HG03442 (cell line): ENCODE measurements around the gene CYP2F1.
"Not testable (repeated sequence)": the region's sequence is repeated elsewhere in the genome, so short reads cannot be mapped to it uniquely, and the experiment has no call there.

Experiments
- ATAC-seq: cut with Tn5 transposase; IDR thresholded peaks from one replicate; pipeline ENCODE4 v1.9.1; 2021; ENCODE audit warnings: mild to moderate bottlenecking, moderate library complexity; ENCODE audit not compliant: unreplicated experiment

Gene CYP2F1

GRCh38 chr19:41123716-41124294 lies 9.6 kb downstream of the CYP2F1 start:
- ATAC-seq = no peak

- not testable (repeated sequence) for ATAC-seq
Measured at GRCh38 chr19:41126765-41127203, 12.6 kb downstream of the CYP2F1 start.

- ATAC-seq = not testable (repeated sequence)
Measured at GRCh38 chr19:41127362-41127761, 13.1 kb downstream of the CYP2F1 start.

- not testable (repeated sequence) for ATAC-seq
Measured at GRCh38 chr19:41127801-41128300, 13.6 kb downstream of the CYP2F1 start.

GRCh38 chr19:41128692-41129091 lies 14.5 kb downstream of the CYP2F1 start:
- no peak for ATAC-seq

GRCh38 chr19:41131186-41131585 lies 17.0 kb downstream of the CYP2F1 start:
- ATAC-seq = no peak

- ATAC-seq = no peak
Measured at GRCh38 chr19:41133260-41133659, 19.0 kb downstream of the CYP2F1 start.

- ATAC-seq = no peak
Measured at GRCh38 chr19:41134616-41135015, 20.4 kb downstream of the CYP2F1 start.

GRCh38 chr19:41135390-41136384 lies 21.5 kb downstream of the CYP2F1 start:
- ATAC-seq = not testable (repeated sequence)

GRCh38 chr19:41136636-41137455 lies 22.6 kb downstream of the CYP2F1 start:
- ATAC-seq = no peak

GRCh38 chr19:41144403-41144802 lies 30.2 kb downstream of the CYP2F1 start:
- ATAC-seq = no peak

- no peak for ATAC-seq
Measured at GRCh38 chr19:41149831-41150230, 35.6 kb downstream of the CYP2F1 start.

- ATAC-seq = not testable (repeated sequence)
Measured at GRCh38 chr19:41150986-41151385, 36.8 kb downstream of the CYP2F1 start.

- no peak for ATAC-seq
Measured at GRCh38 chr19:41154060-41154459, 39.8 kb downstream of the CYP2F1 start.

- no peak for ATAC-seq
Measured at GRCh38 chr19:41156207-41156606, 42.0 kb downstream of the CYP2F1 start.

GRCh38 chr19:41159881-41160280 lies 45.6 kb downstream of the CYP2F1 start:
- no peak for ATAC-seq

- no peak for ATAC-seq
Measured at GRCh38 chr19:41161903-41162302, 47.7 kb downstream of the CYP2F1 start.

- no peak for ATAC-seq
Measured at GRCh38 chr19:41166944-41167804, 52.9 kb downstream of the CYP2F1 start.

- ATAC-seq = no peak
Measured at GRCh38 chr19:41172297-41173164, 58.3 kb downstream of the CYP2F1 start.
